H1 (cell line): ENCODE results near the gene ACTN2. TPM values are rescaled to one million over a fixed set of nuclear protein-coding genes. Genes with fewer than 3 reads are reported as not detected.
A peak's percentile ranks its signal among the peaks of the same experiment; 100 is the strongest.

Experiments
- RAD21 ChIP-seq, 2 experiments: IDR thresholded peaks in 1 of 2; conservative IDR thresholded peaks in 1 of 2; 2 replicates each; pipeline ENCODE4 v1.6.1; 2011; ENCODE audit warnings: low read depth in 2 of 2, low read length in 2 of 2, improper control_type of control experiment in 1 of 2, inconsistent platforms in 1 of 2, mild to moderate bottlenecking in 1 of 2, moderate library complexity in 1 of 2
- SIX5 ChIP-seq: IDR thresholded peaks from 2 replicates; pipeline ENCODE4 v1.6.1; 2011; ENCODE audit warnings: mild to moderate bottlenecking, low read depth, low read length
- SP2 ChIP-seq: IDR thresholded peaks from 2 replicates; pipeline ENCODE4 v1.6.1; 2012; ENCODE audit warnings: mild to moderate bottlenecking, low read length, inconsistent platforms
- polyA plus RNA-seq, 7 experiments: library from polyadenylated mRNA; depleted of rRNA in 3 of 7; stranded (reverse) in 5 of 7; unstranded in 2 of 7; fragments of >200 nt in 5 of 7; fragments of 200-250 nt in 2 of 7; gene quantifications; 1 replicate in 5 of 7; 2 replicates in 1 of 7; 4 replicates in 1 of 7; pipeline versions ENCODE4 v1.2.1 to v1.2.3, GENCODE V29; 2011 to 2013; ENCODE audit warnings: missing spikeins in 2 of 7, mixed read lengths in 2 of 7
- total RNA-seq: library from RNA; stranded (reverse); fragmentation: NEBNext Ultra II Directional; extraction: Animal tissue kit (Norgen Biotek cat#: 25700); gene quantifications from 2 replicates; pipeline ENCODE4 v1.2.1, GENCODE V29; 2021

The ACTN2 gene
- total and polyA plus RNA-seq, 2 of the 8 experiments (the other 6 are each of a cell fraction or from before 2014, with no cell fraction given): 1.9 to 4.1 TPM

GRCh38 chr1:236774926-236775325 is 88.6 kb downstream of the ACTN2 start (continued):
- TF ChIP-seq SIX5 (no peak), SP2 (no peak), RAD21 (IDR thresholded peaks at IDR 0.05 in 1 of 2, conservative IDR thresholded peaks at IDR 0.05 in 1 of 2; ENCODE audit: low read depth in 2 of 2, low read length in 2 of 2) (peak; percentile 60 to 65)
